M059J (cell line): ENCODE measurements around the gene HS3ST5. TPM values are rescaled to one million over a fixed set of nuclear protein-coding genes. Genes with fewer than 3 reads are reported as not detected.

ENCODE experiments used
- DNase-seq: peaks from one replicate; pipeline ENCODE4 v3.0.0-alpha.2; 2012; ENCODE audit warnings: low read depth
- total RNA-seq: library from RNA; depleted of rRNA; stranded (reverse); fragments of >200 nt; shearing (Covaris generic); gene quantifications from 2 replicates; pipeline ENCODE4 v1.2.3, GENCODE V29; 2014

The HS3ST5 gene
- total RNA-seq, 1 experiment from 2014 or later: not detected

- no peak for DNase-seq
These were observed 147.8 kb downstream of the HS3ST5 start for GRCh38 chr6:114195027-114195365.

- DNase-seq: peak; percentile 29
These were observed 148.3 kb downstream of the HS3ST5 start for GRCh38 chr6:114194362-114195026.

GRCh38 chr6:114187563-114187962, 155.3 kb downstream of the HS3ST5 start:
- DNase-seq: no peak

- no peak for DNase-seq
These were observed 161.2 kb downstream of the HS3ST5 start for GRCh38 chr6:114181664-114182063.

GRCh38 chr6:114179411-114179810, 163.4 kb downstream of the HS3ST5 start:
- DNase-seq: no peak

- no peak for DNase-seq
These were observed 166.1 kb downstream of the HS3ST5 start for GRCh38 chr6:114176726-114177125.

- no peak for DNase-seq
These were observed 170.1 kb downstream of the HS3ST5 start for GRCh38 chr6:114172576-114173260.

GRCh38 chr6:114171473-114171872, 171.3 kb downstream of the HS3ST5 start:
- DNase-seq: no peak

- DNase-seq: no peak
These were observed 171.8 kb downstream of the HS3ST5 start for GRCh38 chr6:114170958-114171387.

GRCh38 chr6:114170372-114170771, 172.5 kb downstream of the HS3ST5 start:
- DNase-seq: no peak

GRCh38 chr6:114169763-114170162, 173.1 kb downstream of the HS3ST5 start:
- DNase-seq: no peak

- DNase-seq: no peak
These were observed 174.9 kb downstream of the HS3ST5 start for GRCh38 chr6:114167583-114168576.

- DNase-seq: no peak
These were observed 178.6 kb downstream of the HS3ST5 start for GRCh38 chr6:114164207-114164606.

- DNase-seq: no peak
These were observed 180.0 kb downstream of the HS3ST5 start for GRCh38 chr6:114162691-114163347.

GRCh38 chr6:114160881-114161280, 181.9 kb downstream of the HS3ST5 start:
- no peak for DNase-seq

GRCh38 chr6:114159727-114160126, 183.1 kb downstream of the HS3ST5 start:
- no peak for DNase-seq

GRCh38 chr6:114158838-114159694, 183.8 kb downstream of the HS3ST5 start:
- no peak for DNase-seq

- DNase-seq: no peak
These were observed 184.4 kb downstream of the HS3ST5 start for GRCh38 chr6:114158411-114158810.

GRCh38 chr6:114157848-114158247, 185.0 kb downstream of the HS3ST5 start:
- DNase-seq: no peak

- DNase-seq: no peak
These were observed 187.1 kb downstream of the HS3ST5 start for GRCh38 chr6:114155763-114156162.

GRCh38 chr6:114154812-114155211, 188.0 kb downstream of the HS3ST5 start:
- DNase-seq: no peak
